Left cardiac atrium (tissue), 4 donors: ENCODE data around the gene PARD3B. TPM values are rescaled to one million over a fixed set of nuclear protein-coding genes. Genes with fewer than 3 reads are reported as not detected.
A peak's percentile ranks its signal among the peaks of the same experiment; 100 is the strongest.

Experiments
- ATAC-seq, 2 donors: fragments of 200-7000 bp; cut with Tn5 transposase; one replicate each; pipeline ENCODE4 v1.9.1; 2020; ENCODE audit warnings: mild to moderate bottlenecking in 2 of 2, moderate library complexity in 2 of 2
- DNase-seq: peaks from one replicate; pipeline ENCODE4 v3.0.0-alpha.2; 2020
- intact Hi-C, 2 donors: fragments of 100-400 bp; cut with DNase I; formaldehyde crosslinking; loops; one replicate each; pipeline versions ENCODE4 v1.14.1 to v1.15.1; 2022 to 2023
- total RNA-seq, 2 donors: library from RNA; stranded (reverse); fragmentation: NEBNext Ultra II Directional; extraction: Animal tissue kit (Norgen Biotek cat#: 25700); gene quantifications; one replicate each; pipeline ENCODE4 v1.2.1, GENCODE V29; 2021
- donor health status: DM: no; HTN: yes; CAD: no.
- donor health status: DM: no; HTN: yes; CAD: no; lungs with severe emphysema.
- donor health status: DM: yes; HTN: yes; CAD: no.
- donor health status: Dilated cardiomyopathy.

PARD3B gene
- total RNA-seq, 2 donors from 2014 or later = 12.5 to 12.6 TPM

GRCh38 chr2:204849892-204850291 lies 304.6 kb downstream of the PARD3B start:
- ATAC-seq = no peak

GRCh38 chr2:204850581-204850980 lies 305.3 kb downstream of the PARD3B start:
- no peak for ATAC-seq
- no peak for DNase-seq
- intact Hi-C loops = no loop called here

More at GRCh38 chr2:204849892-204850291, 304.6 kb downstream of the PARD3B start:
- no peak for DNase-seq
- intact Hi-C loops = no loop called here

GRCh38 chr2:204853905-204854304 lies 308.6 kb downstream of the PARD3B start:
- intact Hi-C loops = no loop called here
- DNase-seq = no peak
- ATAC-seq = no peak

GRCh38 chr2:204860274-204860673 lies 315.0 kb downstream of the PARD3B start:
- DNase-seq (peak; percentile 36), ATAC-seq (peak in 1 of 2 donors; percentile 73)
- intact Hi-C loops = loop anchor here in 1 of 2 donors (10.0 kb wide), 1 partner anchor 815 kb away; no protein-coding TSS in a partner anchor

GRCh38 chr2:204862809-204863208 lies 317.5 kb downstream of the PARD3B start:
- no peak for ATAC-seq
- intact Hi-C loops = loop anchor here in 1 of 2 donors (10.0 kb wide), 1 partner anchor 812 kb away; no protein-coding TSS in a partner anchor
- DNase-seq = no peak

- DNase-seq = no peak
- intact Hi-C loops = loop anchor here in 1 of 2 donors (10.0 kb wide), 1 partner anchor 811 kb away; no protein-coding TSS in a partner anchor
- ATAC-seq = no peak
These were observed 318.1 kb downstream of the PARD3B start for GRCh38 chr2:204863336-204863735.

GRCh38 chr2:204869132-204869823 lies 324.0 kb downstream of the PARD3B start:
- peak; percentile 41 to 53 for ATAC-seq
- no peak for DNase-seq
- intact Hi-C loops = loop anchor here in 1 of 2 donors (10.0 kb wide), 1 partner anchor 806 kb away; no protein-coding TSS in a partner anchor

GRCh38 chr2:204870053-204870452 lies 324.8 kb downstream of the PARD3B start:
- ATAC-seq (no peak), DNase-seq (no peak)
- intact Hi-C loops = no loop called here

GRCh38 chr2:204871231-204871953 lies 326.1 kb downstream of the PARD3B start:
- ATAC-seq (peak in 1 of 2 donors; percentile 61), DNase-seq (no peak)
- intact Hi-C loops = no loop called here

GRCh38 chr2:204876311-204876710 lies 331.0 kb downstream of the PARD3B start:
- intact Hi-C loops = no loop called here
- ATAC-seq = no peak
- no peak for DNase-seq

- no peak for DNase-seq
- intact Hi-C loops = no loop called here
These were observed 332.4 kb downstream of the PARD3B start for GRCh38 chr2:204877691-204878090.

GRCh38 chr2:204880928-204881327 lies 335.7 kb downstream of the PARD3B start:
- DNase-seq (no peak), ATAC-seq (no peak)
- intact Hi-C loops = no loop called here

More at GRCh38 chr2:204877691-204878090, 332.4 kb downstream of the PARD3B start:
- no peak for ATAC-seq

GRCh38 chr2:204881655-204882054 lies 336.4 kb downstream of the PARD3B start:
- intact Hi-C loops = no loop called here
- DNase-seq = no peak
- no peak for ATAC-seq

- ATAC-seq (no peak), DNase-seq (no peak)
- intact Hi-C loops = no loop called here
These were observed 340.5 kb downstream of the PARD3B start for GRCh38 chr2:204885747-204886146.

GRCh38 chr2:204886713-204887112 lies 341.4 kb downstream of the PARD3B start:
- ATAC-seq = no peak
- intact Hi-C loops = no loop called here
- no peak for DNase-seq

- no peak for DNase-seq
- intact Hi-C loops = no loop called here
These were observed 342.9 kb downstream of the PARD3B start for GRCh38 chr2:204888222-204888621.

GRCh38 chr2:204890680-204891079 lies 345.4 kb downstream of the PARD3B start:
- ATAC-seq (no peak), DNase-seq (no peak)
- intact Hi-C loops = no loop called here

More at GRCh38 chr2:204888222-204888621, 342.9 kb downstream of the PARD3B start:
- ATAC-seq = peak in 1 of 2 donors; percentile 25

GRCh38 chr2:204891739-204892138 lies 346.5 kb downstream of the PARD3B start:
- DNase-seq (no peak), ATAC-seq (no peak)
- intact Hi-C loops = no loop called here

GRCh38 chr2:204892506-204893255 lies 347.4 kb downstream of the PARD3B start:
- ATAC-seq = peak in 1 of 2 donors; percentile 59
- intact Hi-C loops = no loop called here
- no peak for DNase-seq
